ENCODE data around the gene LRMDA. TPM values are rescaled to one million over a fixed set of nuclear protein-coding genes. Genes with fewer than 3 reads are reported as not detected.

LRMDA gene
- 2.9 to 4.7 TPM (median 4.1 TPM) in 5 replicates for total RNA-seq (2022; extraction: Qiagen RNA extraction; ENCODE audit: low read depth)

GRCh38 chr10:75431180-75432111, at the start of gene LRMDA:
TSS of gene LRMDA (plus strand) at chr10:75431624.

GRCh38 chr10:75401569-75402485, 29.6 kb upstream of the LRMDA start, which contains the start of gene ZNF503:
TSS of gene ZNF503 (minus strand) at chr10:75401764. CDS start at chr10:75401419, 345 bp downstream.

Other genes starting within 250 kb of the LRMDA start
- gene VDAC2, start 220.8 kb upstream of the LRMDA start, total RNA-seq (2022; extraction: Qiagen RNA extraction; ENCODE audit: low read depth), result 294 to 315 TPM (median 306 TPM) in 5 replicates
- 25.7 to 49.8 TPM (median 45.2 TPM) in 5 replicates for gene COMTD1, start 195.7 kb upstream of the LRMDA start, total RNA-seq (2022; extraction: Qiagen RNA extraction; ENCODE audit: low read depth)
- gene ZNF503, start 29.9 kb upstream of the LRMDA start, total RNA-seq (2022; extraction: Qiagen RNA extraction; ENCODE audit: low read depth), result 8.5 to 13.3 TPM (median 12.4 TPM) in 5 replicates